ENCODE data around the gene CNBP.
"Not testable (repeated sequence)": the region's sequence is repeated elsewhere in the genome, so short reads cannot be mapped to it uniquely, and the experiment has no call there.

Gene CNBP

GRCh38 chr3:129184784-129185542 is 1.3 kb upstream of the CNBP start:
- not testable (repeated sequence) for DNase-seq (ENCODE audit: low read depth)

GRCh38 chr3:129184396-129184657 is 631 bp upstream of the CNBP start:
- no peak for DNase-seq (ENCODE audit: low read depth)

- DNase-seq (ENCODE audit: low read depth), result no peak
Measured at GRCh38 chr3:129182390-129183185, 1.1 kb downstream of the CNBP start.

DNA sequence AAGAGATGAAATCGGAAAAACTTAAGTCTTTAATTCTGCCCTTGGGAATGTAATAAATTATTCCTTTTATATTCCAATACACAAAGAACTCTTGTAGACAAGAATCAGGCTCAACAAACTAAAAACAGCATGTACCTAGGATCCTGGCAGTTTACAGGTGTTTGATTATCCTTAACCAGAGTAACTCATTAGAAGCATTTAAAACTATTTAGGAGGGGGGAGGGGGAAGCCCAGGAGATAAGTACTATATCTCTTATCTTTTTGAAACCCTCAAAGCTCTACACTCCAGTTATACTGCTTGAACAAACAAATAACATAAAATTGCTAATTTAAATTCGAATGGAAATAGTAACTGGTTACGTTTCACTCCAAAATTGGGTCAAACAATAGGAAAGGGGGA is 1.9 kb downstream of the CNBP start:
- DNase-seq (ENCODE audit: low read depth), result no peak

DNA sequence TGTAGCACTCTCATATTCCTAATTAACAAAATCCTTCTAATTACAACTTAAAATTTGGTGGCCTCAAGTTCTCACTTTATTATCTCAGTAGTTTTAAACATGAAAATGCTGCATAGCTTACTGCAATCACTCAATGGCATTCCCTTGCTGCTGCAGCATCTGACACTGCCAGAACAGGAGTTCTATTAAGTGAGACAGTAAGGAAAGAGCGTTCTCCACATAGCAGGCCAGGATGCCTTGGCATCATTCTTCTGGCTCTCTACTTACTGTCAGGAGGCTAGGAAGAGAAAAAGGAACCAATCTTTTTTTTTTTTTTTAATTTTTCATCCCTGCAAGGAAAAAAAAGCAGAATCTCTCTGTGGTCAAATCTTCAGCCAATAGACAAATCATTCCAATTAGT is 3.2 kb downstream of the CNBP start:
- no peak for DNase-seq (ENCODE audit: low read depth)

- DNase-seq (ENCODE audit: low read depth), result no peak
Measured at GRCh38 chr3:129176051-129176450, 7.6 kb downstream of the CNBP start.

DNA sequence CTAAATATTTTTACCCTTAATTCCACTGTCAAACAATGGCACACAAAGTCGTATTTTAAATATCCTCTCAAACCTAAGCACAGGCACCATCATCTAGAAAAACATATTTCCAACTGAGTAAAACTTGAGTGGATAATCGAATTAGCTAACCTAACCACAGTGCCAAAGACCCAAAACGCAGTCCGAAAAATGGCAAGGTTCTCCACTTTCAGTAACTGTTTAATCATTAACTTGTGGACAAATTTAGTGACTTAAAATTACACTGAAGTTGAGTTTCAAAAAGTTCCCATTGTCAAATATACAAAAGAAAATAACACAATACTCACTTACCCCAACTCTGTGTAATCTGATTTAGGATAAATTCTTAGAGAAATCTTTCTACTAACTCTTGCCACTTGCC is 10.0 kb downstream of the CNBP start:
- no peak for DNase-seq (ENCODE audit: low read depth)

GRCh38 chr3:129173206-129173605 is 10.5 kb downstream of the CNBP start:
- no peak for DNase-seq (ENCODE audit: low read depth)

- DNase-seq (ENCODE audit: low read depth), result no peak
Measured at GRCh38 chr3:129166579-129167332, 16.9 kb downstream of the CNBP start.

DNA sequence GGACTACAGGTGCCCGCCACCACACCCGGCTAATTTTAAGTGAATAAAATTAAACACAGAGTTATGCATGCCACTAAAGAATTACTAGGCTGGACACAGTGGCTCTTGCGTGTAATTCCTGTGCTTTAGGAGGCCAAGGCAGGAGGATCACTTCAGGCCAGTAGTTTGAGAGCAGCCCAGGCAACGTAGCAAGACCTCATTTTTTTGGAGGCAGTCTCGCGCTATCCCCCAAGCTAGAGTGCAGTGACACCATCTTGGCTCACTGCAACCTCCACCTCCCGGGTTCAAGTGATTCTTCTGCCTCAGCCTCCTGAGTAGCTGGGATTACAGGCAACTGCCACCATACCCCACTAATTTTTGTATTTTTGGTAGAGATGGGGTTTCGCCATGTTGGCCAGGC is 18.1 kb downstream of the CNBP start:
- DNase-seq (ENCODE audit: low read depth), result not testable (repeated sequence)

- DNase-seq (ENCODE audit: low read depth), result no peak
Measured at GRCh38 chr3:129164500-129164899, 19.2 kb downstream of the CNBP start.

DNA sequence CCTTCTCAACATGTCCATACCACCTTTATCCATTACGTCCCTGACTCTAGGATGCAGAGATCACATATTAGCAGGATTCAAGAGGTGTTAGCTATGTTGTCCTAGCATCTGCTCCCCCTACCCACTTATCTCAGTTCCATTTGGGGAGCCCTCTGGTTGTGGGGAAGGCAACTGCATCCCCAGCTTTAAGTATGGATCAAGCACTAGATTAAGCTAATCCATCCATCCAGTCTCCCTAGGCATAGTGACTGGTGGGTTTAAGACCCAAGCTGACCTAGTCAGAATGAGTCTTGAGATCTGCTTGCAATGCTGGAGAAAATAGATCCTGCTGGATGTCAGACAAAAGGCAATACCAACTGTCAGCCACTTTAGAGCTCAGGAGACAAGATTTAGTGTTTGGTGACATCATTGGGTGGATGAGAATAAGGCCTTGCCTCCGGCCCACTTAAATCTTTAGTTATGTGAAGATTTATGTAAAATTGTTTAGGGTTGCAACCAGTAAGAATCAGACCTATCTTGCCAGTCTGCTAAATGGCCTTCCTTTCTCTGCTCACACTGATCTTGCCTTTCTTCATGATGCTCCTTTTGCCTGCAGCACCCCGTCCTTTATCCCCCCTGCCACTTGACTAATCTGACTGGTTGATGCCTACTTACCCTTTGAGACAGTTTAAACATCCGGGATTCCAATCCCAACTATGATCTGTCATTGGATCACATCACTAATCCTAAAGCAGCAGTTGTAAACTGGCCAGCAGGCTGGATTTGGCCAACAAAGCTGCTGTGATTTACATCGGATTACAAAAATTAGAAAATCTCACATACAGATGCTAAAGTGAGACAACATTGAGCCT is 20.7 kb downstream of the CNBP start:
- no peak for DNase-seq (ENCODE audit: low read depth)

DNA sequence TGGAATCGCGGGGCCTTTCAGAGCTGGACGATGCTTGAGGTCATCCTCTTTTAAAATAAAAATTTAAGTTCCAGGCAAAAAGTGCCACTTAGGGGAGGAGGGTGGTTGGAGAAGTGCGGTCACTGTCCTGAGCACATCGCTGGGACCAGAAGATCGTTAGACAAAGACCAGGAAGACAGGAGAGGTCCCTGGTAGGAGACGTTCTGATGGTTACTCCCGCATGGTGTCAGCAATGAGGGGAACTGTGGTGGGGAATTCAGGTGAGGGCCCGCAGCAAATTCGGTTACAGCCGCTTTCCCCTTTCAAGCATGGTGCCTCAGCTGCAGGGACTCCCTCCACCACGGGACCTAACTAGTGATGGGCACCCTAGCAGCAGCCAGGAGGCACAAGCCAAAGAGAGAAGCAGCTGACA is 21.8 kb downstream of the CNBP start:
- DNase-seq (ENCODE audit: low read depth), result no peak

DNA sequence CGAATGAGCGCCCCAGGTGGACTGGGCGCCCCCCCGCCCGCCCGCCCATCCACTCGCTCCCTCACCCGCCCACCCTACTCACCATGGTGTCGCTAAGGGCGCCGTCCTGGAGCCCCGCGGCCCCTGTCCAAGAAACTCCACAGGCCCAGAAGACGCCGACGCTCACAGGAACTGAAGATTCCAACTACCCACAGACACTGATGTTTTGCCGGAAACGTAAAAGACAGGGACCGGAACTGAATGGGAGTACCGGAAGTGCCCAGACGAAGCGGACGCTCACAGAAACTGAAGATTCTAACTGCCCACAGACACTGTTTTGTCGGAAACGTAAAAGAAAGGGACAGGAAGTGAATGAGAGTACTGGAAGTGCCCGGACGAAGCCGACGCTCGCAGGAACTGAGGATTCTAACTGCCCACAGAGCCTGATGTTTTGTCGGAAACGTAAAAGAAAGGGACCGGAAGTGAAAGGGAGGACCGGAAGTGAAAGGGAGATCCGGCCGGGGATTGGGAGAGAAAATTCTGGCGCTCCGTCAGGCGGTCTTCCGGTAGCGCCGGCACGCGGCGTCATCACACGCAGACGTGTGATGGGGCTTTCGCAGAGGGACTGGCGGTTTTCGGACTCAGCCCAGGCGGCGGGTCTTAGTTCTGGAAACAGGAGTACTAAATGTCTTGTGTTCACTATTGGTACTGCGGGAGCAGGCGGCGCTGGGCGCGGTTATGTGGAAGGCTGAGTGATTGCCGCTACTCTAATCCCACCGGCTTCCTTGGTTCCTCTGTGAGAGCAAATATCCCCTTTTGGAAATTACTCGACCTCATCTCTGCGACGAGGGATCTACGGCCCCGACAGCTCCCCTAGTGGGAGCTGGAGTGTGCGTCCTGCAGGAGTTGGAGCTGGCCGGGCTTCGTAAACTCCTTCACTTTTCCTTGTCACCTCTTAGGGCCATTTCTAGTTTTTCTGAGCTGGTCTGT is 22.5 kb downstream of the CNBP start, which contains the start of gene ISY1:
ISY1 (minus strand) TSS at position 173 of the 969 bp plus-strand sequence; CDS start at position 85, 88 bp downstream.
- peak; percentile 97 for DNase-seq (ENCODE audit: low read depth)

DNA sequence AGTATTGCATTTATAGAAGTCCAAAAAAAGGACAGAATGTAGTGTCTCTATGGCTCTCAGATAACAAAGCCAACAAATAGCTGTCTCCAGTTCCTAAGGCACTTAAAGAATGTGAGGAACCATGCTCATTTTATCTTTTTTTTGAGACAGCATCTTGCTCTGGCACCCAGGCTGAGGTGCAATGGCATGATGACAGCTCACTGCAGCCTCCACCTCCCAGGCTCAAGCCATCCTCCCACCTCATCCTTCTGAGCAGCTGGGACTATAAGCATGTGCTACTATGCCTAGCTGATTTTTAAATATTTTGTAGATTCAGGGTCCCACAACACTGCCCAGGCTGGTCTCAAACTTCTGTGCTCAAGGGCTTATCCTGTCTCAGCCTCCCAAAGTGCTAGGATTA is 38.9 kb downstream of the CNBP start:
- DNase-seq (ENCODE audit: low read depth), result no peak

DNA sequence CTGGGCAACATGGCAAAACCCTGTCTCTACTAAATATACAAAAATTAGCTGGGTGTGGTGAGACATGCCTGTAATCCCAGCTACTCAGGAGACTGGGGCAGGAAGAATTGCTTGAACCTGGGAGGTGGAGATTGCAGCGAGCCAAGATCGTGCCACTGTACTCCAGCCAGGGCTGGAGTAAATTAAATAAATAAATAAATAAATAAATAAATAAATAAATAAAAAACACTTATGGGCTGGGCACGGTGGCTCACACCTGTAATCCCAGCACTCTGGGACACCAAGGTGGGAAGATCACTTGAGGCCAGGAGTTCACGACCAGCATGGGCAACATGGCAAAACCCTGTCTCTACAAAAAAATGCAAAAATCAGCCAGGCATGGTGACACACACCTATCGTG is 42.7 kb downstream of the CNBP start:
- not testable (repeated sequence) for DNase-seq (ENCODE audit: low read depth)

GRCh38 chr3:129139911-129140310 is 43.8 kb downstream of the CNBP start:
- no peak for DNase-seq (ENCODE audit: low read depth)

- not testable (repeated sequence) for DNase-seq (ENCODE audit: low read depth)
Measured at GRCh38 chr3:129136275-129136674, 47.4 kb downstream of the CNBP start.

DNA sequence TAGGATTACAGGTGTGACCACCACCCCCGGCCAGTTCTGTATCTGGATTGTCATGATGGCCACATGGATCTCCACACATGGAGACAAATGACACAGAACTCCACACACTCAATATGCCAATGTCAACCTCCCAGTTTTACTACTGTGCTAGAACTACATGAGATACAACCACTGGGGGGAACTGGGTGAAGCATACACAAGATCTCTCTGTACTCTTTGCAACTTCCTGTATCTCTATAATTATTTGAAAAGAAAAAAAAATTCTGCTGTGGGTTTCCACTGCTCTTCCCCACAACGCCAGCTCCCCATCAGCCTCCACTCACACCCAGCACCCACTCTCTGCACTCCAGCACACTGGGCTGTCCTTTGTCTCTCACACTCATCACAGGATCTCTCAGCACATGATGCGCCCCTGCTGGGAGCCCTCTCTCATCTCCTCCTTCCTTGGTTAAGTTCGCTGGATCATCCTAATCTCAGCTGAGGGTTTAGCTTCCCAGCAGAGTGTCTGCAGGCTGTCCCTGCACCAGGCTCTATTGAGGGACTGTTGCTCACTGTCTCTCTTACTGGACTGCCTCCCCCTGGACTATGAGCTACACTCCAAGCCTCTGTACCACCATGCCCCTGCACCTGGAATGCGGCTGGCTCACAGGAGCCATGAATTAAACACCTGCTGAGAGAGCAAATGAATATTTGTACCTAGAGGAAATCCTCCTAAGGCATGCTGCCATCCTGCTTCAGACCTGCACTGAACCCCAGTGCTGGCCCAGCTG is 51.4 kb downstream of the CNBP start:
- no peak for DNase-seq (ENCODE audit: low read depth)

Measured in HS-5 (cell line).